GM12872 (cell line): ENCODE results near the gene BST2.

Experiments used
- TF ChIP-seq, protein P1 (sequence below): IDR thresholded peaks from 3 replicates; pipeline ENCODE4 v1.5.1; 2011; ENCODE audit warnings: low read depth, mild to moderate bottlenecking, low read length, moderate library complexity; ENCODE audit not compliant: insufficient read depth

Gene BST2

DNA sequence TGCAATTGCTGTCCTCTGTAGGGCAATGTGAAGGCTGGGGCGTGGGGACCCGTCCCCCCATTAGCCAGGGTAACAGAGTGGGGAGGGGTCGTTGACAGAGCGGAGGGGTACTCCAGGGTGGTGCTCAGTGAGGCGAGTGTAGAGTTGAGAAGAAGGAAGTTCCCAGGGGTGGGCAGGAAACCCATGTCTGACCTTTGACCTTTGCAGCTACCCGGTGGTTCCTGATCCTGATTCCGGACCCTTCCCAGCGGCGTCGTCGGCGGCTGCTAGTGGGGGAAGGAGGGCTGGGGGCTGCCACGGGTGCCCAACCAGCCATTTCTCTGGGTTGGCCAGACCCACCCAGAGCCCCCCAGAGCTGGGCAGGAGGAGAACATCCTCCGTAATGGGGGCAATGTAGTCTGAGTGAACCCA lies 26.2 kb downstream of the BST2 start:
- TF ChIP-seq, protein P1, sequence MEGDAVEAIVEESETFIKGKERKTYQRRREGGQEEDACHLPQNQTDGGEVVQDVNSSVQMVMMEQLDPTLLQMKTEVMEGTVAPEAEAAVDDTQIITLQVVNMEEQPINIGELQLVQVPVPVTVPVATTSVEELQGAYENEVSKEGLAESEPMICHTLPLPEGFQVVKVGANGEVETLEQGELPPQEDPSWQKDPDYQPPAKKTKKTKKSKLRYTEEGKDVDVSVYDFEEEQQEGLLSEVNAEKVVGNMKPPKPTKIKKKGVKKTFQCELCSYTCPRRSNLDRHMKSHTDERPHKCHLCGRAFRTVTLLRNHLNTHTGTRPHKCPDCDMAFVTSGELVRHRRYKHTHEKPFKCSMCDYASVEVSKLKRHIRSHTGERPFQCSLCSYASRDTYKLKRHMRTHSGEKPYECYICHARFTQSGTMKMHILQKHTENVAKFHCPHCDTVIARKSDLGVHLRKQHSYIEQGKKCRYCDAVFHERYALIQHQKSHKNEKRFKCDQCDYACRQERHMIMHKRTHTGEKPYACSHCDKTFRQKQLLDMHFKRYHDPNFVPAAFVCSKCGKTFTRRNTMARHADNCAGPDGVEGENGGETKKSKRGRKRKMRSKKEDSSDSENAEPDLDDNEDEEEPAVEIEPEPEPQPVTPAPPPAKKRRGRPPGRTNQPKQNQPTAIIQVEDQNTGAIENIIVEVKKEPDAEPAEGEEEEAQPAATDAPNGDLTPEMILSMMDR: no peak

DNA sequence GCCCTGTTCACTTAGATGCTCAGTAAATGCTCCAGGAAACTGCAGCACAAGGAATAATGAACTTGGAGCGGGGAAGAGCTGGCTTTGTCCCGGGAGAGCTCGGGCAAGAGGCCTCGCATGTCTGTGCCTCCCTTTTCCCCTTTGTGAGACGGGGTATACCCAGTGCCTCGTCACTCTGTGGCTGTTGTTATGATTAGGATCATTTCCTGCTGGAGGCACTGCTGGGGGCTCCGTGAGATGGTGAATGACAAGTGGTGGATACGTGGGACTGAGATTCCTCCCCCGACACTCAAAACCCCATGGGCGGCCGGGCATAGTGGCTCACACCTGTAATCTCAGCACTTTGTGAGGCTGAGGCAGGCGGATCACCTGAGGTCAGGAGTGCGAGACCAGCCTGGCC lies 27.2 kb downstream of the BST2 start:
- TF ChIP-seq, protein P1: no peak

DNA sequence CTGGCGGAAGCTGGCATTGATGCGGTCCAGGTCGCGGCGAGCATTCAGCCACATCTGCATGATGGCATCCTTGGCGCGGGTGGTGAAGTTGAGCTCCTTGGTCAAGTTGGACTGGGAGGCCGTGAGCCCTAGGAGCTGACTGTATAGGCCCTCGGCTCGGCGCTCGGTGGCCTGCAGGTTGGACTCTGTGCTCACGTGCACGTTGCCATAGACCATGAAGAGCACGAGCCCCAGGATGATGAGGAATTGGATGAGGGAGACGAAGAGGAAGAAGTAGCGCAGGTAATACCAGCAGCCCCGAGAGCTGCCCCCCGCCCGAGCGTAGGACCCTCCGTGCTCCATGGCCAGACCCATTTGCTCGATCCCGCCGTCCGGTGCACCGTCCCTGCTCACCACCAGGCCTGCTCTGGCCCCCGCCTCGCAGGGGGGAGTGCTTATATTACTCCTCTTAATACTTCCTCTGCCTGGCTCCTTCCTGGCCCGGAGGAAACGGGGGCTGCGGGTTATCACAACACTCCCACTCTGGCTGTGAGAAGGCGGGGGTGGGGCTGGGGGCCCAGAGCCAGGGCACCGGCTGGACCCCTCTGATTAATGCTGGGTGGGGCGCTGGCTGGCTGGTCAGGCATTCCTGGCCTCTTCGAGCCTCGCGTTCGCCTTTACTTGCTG lies 28.4 kb downstream of the BST2 start, which contains the start of gene PLVAP:
PLVAP (minus strand) TSS at position 408 of the 666 bp plus-strand sequence; CDS start at position 354, 54 bp downstream.
- TF ChIP-seq, protein P1: no peak

DNA sequence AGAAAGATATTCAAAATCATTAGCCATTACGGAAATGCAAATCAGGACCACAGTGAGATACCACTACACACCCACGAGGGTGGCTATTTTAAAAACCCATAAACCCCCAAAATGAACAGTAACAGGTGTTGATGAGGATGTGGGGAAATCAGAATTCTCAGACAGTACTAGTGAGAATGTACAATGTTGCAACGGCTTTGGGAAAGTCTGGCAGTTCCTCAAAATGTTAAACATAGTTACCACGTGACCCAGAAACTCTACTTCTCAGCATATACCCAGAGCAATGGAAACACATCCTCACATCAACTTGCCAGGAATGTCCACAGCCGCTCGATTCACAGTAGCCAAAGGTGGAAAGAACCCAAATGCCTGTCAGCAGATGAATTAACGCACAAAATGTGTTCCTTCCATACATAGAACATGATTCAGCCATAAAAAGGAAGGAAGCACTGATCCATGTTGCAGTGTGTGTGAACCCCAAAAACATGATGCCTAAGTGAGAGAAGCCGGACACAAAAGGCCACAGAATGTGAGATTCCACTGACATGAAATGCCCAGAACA lies 35.3 kb downstream of the BST2 start:
- TF ChIP-seq, protein P1: no peak

DNA sequence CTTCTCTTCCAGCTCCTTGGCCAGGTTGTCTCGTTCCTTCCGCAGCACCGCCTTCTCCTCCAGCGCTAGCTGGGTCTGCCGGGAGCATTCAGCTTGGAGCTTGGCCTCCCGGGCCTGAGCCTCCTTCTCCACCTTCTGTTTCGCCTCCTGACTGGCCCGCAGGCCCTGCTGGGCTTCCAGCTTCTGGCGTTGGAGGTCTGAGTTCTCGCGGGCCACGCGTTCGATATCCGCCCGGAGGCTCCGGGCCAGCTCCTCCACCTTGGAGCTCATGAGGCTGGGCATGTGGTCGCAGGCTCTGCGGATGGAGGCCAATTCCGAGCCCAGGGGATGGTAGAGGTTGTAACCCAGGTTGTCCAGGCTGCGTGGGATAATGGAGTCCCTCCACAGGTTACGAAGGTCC lies 40.1 kb downstream of the BST2 start:
- TF ChIP-seq, protein P1: no peak

DNA sequence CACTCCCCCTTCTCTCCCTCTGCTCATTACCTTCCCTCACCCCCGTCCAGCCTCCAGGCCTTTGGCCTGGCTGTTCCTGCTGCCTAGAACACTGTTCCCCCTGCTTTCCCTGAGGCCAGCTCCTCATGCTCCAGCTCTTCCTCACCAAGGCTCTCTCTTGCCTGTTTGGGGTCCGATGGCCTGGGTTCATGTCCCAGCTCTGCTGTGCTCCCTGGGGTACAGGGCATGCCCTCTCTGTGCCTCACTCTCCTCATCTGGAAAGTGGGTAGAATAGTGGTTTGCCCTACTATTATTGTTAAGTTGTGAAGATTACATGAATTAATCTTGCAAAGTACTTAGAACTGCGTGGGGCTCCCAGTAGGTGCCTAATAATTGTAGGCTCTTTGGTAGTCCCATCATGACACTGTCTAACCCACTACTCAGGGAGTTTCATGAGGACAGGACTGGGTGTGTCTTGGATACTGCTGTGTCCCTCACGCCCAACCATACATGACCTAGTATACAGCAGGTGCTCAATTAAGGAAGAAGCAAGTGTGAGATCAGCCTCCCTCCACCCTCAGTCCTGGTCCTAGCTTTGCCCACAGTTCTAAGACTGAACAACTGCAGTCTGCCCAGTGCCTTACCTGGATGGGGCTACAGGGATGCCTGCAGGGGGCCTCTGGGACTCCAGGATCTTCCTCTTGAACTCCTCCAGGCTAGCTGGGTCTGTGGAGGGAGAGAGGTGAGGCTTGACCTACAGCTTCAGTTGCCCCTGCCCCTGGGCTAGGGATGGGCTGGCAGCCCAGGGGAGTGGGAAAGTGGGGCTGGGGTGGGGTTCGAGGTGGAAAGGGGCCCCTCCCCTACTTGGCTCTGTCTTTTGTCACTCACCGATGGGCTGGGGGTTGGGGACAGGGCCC lies 45.3 kb downstream of the BST2 start:
- TF ChIP-seq, protein P1: no peak

DNA sequence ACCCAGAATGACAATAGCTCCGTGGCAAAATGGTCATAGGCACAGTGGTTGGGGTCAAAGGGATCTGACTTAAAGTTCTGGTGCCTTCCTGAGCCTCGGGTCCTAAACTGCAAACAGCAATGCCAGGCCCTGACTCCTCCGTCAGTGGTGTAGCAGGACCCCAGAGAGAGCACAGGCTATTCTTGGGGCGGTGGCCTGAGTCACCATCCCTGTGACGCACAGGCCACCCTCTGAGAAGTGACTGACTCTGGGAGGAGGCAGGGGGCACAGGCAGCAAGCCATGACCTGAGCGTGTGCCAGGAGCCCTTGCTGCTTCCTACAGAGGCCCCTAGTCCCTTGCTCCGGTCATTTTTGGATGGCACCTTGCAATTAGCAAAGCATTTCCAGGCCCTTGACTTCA lies 47.0 kb downstream of the BST2 start:
- TF ChIP-seq, protein P1: no peak
